Measurements from ENCODE around the gene NPBWR2. TPM values are rescaled to one million over a fixed set of nuclear protein-coding genes. Genes with fewer than 3 reads are reported as not detected.

NPBWR2 gene
- total RNA-seq, 1 donor from 2014 or later, result not detected

DNA sequence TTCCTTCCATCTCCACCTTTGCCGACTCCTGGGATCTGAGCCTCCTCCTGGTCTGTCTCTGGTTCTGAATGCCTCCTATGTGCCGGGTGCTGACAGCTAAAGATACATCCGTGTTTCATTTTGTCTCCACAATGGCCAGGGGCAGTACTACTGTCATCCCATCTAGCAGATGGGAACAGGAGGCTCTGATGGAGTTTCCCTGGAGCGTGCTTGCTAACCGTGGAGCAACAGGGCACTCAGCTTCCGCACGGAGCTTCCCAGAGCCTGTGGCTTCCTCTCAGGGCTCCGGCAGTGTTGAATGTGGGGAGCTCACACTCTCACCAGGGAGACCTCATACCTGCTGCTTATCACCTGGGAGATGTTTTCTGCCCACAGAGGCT, 11.9 kb upstream of the NPBWR2 start:
- DNase-seq (ENCODE audit: low spot score), result no peak

DNA sequence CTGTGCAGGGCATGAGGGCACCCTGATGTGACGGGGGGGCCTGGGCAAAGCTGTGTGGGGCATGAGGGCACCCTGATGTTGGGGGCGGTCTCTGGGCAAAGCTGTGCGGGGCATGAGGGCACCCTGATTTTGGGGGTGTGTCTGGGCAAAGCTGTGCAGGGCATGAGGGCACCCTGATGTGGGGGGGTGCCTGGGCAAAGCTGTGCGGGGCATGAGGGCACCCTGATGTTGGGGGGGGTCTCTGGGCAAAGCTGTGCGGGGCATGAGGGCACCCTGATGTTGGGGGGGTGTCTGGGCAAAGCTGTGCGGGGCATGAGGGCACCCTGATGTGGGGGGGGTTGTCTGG, 10.0 kb upstream of the NPBWR2 start:
- DNase-seq (ENCODE audit: low spot score), result peak; percentile 1

DNA sequence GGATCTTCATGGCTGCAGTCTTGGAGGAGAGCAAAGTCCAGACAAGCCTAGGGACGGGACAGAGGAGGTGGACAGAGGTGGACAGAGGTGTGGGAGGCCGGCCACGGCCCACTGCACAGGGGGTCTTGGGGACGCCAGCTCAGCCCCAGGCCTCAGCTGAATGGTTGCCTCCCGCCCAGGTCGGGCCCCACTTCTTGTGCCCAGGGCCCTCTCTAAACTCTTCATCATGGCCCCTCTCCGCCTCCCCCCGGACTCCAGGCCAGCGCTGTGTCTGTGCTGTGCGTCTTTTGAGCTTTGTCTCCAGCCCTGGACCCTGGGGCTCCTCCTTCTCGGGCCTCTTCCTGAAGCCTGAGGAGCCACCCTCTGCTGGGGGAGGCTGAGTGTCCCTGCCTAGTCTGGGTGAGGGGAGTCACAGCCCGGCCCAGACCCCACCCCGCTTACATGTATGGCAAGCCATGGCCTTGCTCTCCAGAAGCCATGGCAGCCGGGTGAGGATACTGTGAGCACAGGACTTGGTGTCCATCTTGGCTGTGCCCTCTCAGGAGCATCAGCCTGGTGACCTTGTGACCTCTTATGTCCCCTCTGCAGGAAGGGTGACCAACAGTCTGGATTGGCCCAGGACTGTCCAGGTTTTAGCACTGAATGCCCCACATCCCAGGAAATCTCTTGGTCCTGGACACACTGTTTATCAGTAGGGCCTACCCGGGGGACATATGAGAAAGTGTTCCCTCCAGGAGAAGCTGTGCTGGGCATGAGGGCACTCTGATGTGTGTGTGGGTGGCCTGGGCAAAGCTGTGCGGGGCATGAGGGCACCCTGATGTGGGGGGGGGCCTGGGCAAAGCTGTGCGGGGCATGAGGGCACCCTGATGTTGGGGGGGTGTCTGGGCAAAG, 9.4 kb upstream of the NPBWR2 start:
- peak; percentile 33 for DNase-seq (ENCODE audit: low spot score)

DNA sequence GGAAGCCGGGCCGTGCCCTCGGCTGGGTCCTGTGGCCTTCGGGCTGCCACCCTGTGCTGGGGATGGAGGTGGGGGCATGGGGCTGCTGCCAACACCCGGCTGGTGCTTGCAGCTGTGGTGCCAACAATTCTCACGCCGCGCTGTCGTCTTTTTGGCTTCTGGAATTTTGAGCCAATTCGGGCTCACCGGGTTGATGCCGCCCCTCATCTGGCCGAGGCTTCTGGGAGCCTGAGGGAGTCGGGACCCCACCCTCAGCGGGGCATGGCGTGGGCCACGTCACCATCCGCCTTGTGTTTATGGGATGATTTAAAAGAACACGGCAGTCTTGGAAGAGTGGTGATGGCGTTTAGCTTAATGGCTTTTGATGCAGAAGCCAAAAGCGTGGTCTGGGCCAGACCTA, 8.7 kb upstream of the NPBWR2 start:
- DNase-seq (ENCODE audit: low spot score), result peak; percentile 37

DNA sequence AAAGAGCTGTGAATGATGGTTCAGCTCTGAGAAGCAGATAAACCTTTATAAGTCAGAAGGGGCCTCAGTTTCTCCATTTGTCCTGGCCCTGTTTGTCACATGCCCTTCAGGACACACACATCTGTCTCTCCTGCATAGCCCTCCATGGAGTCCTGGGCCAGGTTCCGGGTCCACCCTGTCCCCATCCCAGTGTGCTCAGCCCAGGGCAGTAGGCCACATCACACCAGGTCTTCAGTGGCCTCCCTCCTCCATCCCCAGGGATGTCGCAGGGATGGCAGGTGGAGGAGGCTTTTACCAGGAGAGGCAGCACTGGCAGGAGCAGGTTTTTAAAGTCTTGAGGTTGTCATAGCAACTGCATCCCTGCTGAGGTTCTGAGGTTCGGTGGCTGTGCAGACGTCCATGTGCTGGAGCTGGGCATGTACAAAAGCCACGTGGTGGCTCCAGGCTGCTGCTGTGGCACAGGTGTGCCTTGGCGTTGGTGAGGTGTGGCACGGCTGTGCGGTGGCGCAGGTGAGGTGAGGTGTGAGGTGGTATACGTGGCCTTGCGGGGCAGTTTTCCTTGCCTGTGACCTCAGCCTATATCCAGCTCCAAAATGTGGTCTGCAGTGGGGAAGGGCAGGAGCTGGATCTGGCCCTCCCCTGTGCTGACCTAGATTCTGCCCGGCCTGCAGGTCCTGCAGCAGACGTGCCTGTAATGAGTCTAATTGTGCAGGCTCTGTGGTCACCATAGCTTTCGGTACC, 8.0 kb upstream of the NPBWR2 start:
- peak; percentile 36 for DNase-seq (ENCODE audit: low spot score)

DNA sequence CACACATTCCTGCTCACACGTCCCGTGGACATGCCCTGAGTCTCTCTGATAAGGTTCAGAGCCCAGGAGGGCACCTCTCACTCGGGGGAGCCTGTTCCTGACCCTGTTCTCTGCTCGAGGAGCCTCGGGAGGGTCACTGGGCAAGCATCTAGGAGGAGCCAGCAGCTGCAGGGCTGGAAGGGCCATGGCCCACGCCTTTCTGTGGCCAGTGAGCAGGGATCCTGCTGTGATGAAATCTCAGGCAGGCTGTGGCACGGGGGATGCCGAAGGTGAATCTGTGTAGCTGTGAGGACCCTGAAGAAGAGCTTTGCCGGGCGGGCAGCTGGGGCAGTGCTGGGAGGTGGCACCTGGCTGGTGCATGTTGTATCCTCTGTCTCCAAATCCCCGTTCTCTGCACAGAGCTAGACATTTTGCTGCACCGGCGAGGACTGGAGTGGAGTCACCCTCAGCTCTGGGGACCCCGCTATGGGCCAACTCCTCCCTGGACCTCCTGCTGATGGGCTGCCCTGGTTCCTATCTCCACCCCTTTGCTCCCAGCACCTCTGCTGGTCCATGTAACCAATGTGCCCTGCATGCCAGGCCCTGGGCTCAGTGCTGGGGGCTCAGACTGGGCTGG, 7.1 kb upstream of the NPBWR2 start:
- DNase-seq (ENCODE audit: low spot score), result peak; percentile 34

DNA sequence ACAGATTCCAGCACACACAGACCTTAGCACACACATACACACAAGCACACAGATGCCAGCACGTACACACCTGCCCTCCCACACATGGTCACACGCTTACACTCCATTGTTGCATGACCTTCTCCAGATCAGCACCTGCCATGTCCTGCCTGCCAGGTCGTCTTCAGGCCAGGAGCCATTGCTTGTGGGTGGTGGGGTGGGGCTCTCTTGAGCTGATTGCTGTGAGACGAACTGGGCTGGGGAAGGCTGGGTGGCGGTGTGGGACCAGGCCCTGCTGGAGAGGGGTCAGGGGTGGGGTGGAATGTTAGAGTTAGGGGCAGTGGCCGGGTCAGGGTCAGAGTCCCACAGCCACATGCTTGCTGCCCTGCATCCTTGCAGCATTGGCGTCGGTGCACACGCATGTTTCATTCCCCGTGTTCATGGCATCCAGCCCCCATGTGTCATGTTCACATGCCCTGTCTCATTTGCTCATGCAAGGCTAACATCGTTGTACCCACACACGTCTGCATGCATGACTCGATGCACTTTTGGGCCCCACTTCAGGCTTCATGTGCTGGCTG, 6.5 kb upstream of the NPBWR2 start:
- DNase-seq (ENCODE audit: low spot score), result peak; percentile 27

DNA sequence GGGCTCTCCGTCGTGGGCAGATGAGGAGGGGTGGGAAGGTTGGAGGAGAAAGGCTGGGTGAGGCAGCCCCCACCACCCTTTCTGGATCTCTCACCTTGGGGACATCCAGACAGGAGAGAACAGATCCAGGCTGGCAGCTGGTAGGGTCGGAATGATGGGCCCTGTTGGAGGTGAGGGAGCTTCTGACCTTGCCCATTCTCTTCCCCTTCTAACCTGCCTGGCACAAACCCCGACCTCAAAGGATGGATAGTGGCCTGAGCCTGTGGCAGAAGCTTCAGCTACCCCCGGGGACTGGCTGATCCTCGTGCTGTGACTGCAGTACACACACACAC, 6.0 kb upstream of the NPBWR2 start:
- DNase-seq (ENCODE audit: low spot score), result peak; percentile 37

DNA sequence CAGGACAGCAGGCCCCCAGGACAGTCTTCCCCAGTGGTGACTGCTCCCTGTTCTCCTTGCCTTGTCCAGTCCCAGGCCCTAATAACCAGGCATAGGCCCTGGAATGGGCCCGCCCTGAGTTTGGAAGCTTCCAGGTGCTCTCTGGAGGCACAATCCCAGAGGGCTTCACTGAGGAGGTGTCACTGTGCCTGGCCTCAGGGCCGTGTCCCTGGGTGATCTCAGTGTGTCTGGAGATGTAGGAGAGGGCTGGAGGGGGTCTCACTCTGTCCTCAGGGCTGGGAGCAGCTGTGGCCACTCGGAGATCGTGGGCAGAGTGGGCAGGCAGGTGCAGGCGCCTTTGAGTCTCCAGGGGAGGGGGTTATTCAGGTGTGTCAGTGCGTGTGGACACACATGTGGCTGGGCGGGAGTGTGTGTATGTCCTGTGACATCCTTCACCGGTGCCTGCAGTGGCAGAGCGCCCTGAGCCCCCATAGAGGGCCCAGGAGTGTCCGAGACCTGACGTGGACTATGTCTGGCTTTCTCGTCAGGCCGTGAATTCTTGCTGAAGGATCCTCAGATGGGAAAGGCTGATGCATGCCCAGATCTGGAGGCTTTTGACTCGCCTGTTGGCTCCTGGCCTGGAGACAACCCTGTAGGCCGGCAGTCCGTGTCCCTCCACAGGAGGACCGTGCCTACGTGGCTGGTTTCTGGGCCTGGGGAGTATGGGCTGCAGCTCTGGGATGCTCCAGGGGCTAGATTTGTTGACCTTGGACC, 5.5 kb upstream of the NPBWR2 start:
- peak; percentile 27 for DNase-seq (ENCODE audit: low spot score)

DNA sequence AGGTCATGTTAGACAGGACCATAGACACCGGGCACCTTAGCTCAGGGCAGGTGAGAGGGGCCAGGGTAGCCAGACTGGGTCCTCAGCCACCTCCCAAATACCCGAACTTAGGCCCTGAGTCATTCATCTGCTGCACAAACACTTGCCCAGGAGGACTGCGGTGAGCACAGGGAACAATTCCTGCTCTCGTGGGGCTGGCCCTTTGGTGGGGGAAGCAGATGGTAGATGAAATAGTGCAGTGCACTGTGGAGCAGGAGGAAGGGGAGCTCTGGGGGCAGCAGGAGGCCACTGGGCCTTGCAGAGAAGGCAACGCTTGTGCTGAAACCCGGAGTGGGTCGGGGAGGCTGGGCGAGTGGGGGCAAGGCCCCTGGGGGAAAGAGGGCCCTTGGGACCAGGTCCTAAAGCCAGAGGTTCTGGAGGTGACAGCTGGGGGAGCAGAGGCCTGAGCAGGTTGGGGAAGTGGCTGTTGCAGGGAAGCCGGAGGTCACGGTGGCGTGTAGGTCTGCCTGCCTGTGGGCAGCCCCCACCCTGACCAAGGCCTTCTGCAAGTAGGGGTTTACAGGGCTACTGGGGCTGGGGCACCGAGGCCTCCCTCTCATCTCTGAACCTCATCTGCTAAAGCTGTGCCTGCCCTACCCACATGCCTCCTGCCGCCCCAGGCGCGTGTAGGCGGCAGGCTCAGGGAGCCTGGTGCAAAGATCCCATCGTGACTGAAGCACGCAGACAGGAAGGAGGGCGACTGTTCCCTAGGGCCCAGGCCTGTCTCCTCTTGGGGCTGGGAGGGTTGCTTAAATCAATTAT, 4.7 kb upstream of the NPBWR2 start:
- DNase-seq (ENCODE audit: low spot score), result peak; percentile 22

DNA sequence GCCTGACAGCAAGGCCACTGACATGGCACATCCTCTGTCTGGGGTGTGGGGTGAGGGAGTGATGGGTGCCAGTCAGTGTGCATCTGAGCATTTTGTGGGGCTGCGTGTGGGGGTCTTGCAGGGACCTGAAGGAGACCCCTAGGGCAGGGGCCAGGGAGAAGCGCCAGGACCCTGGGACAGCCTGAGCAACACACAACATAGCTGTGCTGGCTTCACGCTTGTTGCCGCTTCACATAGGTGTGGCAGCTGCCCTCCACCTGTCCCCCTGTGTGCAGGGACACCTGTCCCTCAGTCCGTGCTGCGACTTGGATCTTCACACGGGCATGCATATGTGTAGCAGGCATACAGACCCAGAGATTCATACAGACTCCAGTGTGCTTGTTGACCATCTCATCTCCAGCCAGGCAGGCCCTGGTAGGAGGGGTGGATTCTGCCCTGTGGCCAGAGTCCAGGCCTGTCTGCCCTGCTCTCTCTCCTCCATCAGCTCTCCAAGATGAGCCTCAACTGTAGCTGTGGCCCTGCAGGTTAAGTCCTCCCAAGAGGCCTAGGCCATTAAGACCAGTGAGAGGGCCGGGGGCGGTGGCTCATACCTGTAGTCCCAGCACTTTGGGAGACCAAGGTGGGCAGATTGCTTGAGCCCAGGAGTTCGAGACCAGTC, 3.2 kb upstream of the NPBWR2 start:
- peak; percentile 39 for DNase-seq (ENCODE audit: low spot score)

DNA sequence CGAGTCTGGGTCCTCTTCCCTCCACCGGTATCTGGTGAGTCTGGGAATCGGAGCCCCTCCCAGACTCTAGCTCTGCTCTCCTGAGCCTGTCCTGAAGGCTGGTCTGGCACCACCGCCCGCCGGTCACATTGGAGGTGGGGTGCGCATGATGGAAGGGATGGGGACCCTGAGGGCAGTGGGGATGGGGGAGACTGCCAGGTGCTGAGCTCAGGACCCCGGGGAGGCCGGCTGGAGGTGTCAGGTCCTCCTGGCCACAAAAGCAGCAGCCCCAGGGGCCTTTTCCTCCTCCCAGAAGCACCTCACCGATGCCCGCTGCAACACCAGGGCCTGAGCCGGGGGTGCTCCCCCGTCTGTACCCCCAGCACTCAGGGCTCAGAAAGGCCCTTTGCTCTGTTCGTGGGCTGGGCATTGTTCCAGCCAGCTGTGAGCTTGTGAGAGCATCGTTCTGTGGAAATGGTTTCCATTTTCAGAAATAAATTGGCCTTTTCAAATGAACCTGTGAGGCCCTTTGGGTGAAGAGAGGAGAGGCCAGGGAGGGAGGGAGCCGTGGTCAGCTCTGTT, 2.5 kb upstream of the NPBWR2 start:
- DNase-seq (ENCODE audit: low spot score), result peak; percentile 31

DNA sequence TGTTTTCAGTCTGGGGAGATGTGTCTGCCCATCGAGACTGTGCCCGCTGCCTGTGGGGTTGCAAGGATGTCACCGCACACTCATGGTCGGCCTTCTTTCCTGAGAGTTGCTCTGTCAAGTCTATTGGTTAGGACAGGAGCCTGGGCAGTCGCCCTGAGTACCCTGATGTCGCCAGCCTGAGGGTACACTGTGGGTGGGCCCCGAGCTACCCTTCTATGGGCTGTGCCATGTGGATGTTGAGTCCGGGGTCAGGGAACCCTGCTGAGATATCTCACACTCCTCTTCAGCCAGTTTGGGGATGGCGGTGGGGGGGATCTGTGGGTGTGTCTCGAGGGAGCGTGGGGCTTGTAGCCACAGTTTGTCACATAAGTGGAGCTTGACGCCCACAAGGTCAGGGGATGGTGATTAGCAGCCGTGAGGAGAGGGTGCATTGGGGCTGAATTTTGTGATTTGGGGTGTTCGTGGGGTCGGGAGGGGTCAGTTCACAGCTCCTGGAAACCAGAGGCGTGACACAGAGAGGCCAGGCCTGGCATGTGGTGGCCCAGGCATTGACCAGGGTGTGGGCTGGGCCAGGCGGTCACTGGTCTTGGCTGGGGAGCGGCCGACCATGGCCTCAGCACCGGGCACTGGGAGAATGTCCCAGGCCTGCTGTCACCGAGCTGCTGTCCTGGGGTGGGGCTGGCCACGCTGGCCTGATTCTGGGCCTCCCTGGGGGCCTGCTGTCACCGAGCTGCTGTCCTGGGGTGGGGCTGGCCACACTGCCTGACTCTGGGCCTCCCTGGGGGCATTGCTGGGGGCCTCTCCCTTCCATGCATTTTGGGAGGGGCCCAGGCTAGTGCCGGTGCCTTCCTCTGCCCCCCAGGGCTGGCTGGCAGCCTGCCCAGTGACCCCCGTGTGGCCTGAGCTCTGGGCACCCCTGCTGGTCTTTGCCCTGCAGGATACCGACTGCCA, 1.6 kb upstream of the NPBWR2 start:
- peak; percentile 41 for DNase-seq (ENCODE audit: low spot score)

DNA sequence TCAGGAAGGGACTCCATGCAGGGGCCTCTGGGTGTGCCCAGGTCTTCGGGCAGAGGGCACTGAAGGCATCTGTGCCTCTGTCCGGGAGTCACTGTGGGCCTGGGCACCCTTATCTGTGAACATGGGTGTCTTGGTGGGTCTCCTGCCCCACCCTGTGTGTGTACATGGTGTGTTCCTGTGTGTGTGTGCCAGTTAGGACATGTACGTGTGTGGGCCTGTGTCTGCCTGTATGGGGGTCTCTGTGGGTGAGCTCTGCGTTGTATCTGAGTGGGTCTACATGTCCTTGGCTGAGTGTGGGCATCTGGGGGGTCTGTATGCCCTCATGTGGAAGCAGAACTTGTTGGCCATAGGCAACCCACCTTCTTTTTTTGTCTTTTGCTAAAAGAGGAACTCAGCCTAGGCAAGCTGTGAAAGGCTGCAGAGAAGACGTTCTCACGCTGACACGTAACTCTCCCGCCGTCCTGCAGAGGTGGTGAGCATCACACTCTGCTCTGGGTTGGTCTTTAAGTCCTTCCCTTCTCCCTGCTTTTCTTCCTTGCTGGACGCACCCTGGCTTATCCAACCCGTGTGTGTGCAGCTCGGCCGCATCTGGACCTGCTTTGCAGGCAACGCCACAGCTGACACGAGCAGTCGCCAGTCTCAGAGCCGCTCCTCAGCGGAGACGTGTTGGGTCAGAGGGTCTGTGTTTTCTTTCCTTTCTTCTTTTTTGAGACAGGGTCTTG, 532 bp upstream of the NPBWR2 start:
- DNase-seq (ENCODE audit: low spot score), result peak; percentile 41

DNA sequence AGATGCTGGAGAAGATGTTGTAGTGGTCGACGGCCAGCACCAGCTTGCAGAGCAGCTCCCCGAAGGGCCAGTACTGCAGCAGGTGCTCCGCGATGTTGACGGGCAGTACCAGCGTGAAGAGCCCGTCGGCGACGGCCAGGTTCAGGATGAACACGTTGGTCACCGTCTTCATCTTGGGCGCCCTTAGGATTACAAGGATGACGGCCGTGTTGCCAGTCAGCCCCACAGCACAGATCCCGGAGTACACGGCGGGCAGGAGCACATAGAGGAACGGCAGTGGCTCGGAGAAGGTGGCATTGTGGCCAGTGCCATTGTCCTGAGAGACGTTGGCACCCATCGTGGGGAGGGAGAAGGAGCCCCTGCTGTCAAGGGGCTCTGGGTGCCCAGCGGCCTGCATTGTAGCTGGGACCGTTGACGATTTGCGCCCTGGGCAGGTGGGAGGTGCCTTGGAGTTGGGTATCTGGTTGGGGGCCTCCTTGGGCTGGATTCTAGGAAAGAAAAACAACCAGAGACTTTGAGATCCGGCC, 867 bp downstream of the NPBWR2 start:
- no peak for DNase-seq (ENCODE audit: low spot score)

DNA sequence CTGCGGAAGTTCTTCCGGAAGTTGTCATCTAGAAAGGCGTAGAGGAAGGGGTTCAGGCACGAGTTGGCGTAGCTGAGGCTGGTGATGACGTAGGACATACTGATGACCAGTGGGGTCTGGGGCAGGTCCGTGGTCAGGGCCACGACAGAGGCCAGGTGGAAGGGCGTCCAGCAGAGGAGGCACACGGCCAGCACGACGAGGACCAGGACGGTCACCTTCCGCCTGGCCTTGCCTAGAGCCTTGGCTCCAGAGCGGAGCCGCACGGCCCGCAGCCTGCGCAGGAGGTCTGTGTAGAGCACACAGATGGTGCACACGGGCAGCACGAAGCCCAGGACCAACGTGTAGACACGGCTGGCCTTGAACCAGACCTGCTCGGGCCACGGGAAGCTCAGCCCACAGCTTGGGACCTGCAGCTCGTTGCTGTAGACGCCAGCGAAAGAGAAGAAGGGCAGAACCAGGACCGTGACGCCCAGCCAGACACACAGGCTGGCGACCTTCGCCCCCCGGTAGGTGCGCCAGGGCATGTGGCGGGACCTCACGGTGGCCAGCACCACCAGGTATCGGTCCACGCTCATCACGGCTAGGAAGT, 1.4 kb downstream of the NPBWR2 start:
- no peak for DNase-seq (ENCODE audit: low spot score)

DNA sequence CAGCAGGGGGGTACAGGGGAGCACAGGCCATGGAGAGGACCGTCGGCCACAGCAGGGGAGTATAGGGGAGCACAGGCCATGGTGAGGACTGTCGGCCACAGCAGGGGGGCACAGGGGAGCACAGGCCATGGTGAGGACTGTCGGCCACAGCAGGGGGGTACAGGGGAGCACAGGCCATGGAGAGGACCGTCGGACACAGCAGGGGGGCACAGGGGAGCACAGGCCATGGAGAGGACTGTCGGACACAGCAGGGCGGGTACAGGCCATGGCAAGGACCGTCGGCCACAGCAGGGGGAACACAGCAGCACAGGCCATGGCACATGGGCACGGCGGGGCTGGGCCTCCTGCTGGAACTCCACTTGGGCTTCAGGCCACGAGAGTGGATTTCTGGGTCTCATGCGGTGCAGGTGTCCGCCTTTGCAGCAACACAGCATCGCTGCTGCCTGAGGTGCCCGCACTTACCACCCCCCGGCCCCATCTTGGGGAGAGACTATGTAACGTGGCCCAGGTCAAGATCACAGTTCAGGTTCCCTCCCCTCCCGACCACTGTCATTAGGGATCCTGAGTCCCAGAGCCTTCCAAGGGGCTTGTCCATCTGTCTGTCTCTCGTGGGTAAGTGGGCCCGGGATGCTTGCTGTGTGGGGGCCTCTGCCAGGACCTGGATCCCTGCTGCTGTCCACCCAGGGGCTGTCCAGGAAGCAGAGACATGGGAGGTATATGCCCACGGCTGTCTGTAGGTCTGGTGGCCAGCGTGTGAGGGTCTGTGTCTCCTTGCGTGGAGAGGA, 2.5 kb downstream of the NPBWR2 start:
- peak; percentile 28 for DNase-seq (ENCODE audit: low spot score)
